Measurements from ENCODE around the gene CASP8. TPM values are rescaled to one million over a fixed set of nuclear protein-coding genes. Genes with fewer than 3 reads are reported as not detected.
A peak's percentile ranks its signal among the peaks of the same experiment; 100 is the strongest.

CASP8 gene
- total RNA-seq, 1 experiment from 2014 or later, result 28.4 TPM

DNA sequence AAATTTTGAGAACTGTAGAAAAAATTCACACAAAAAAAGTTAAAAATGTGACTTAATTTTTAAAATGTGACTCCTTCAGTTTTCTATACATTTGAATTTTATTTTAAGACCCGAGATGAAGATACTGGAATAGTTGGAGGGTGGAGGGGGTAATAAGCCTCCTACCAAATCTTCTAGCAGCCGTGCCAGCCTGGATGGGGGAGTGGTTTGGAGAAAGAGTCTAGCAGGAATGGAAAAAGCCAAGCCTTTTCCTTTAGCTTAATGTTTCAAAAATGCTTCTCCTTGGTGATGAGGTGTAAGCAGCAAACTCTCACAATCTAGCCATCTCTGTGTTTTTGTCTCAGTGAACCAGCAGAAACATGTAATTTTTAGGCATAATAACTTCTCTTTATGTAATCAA, 14.7 kb downstream of the CASP8 start:
- no peak for DNase-seq (ENCODE audit: low spot score)
- intact Hi-C loops (cut with micrococcal nuclease; ENCODE audit: unreplicated experiment), result no loop called here
- Histone ChIP-seq H3K4me3 (ENCODE audit: low read depth, low read length, poor library complexity, severe bottlenecking) (no peak overlapping the region), H3K36me3 (ENCODE audit: insufficient read depth, low read length, poor library complexity, severe bottlenecking) (no peaks in the 10 kb centered on the region), H3K27me3 (replicated peaks; ENCODE audit: insufficient read depth, low read depth, low read length, poor library complexity) (no peaks in the 10 kb centered on the region), H3K4me1 (ENCODE audit: insufficient read depth, low read length, poor library complexity, severe bottlenecking) (no peaks in the 10 kb centered on the region), H3K9me3 (ENCODE audit: low read depth, low read length, poor library complexity, severe bottlenecking) (no peaks in the 10 kb centered on the region), H3K27ac (ENCODE audit: low read depth, low read length, poor library complexity, severe bottlenecking) (no peak overlapping the region)
- BruUV-seq (replicated peaks), result no TSS peak
- ChIA-PET CTCF (no interaction called here), POLR2A (ENCODE audit: low non-redundant PET) (no interaction called here)
- TF ChIP-seq, protein P1, sequence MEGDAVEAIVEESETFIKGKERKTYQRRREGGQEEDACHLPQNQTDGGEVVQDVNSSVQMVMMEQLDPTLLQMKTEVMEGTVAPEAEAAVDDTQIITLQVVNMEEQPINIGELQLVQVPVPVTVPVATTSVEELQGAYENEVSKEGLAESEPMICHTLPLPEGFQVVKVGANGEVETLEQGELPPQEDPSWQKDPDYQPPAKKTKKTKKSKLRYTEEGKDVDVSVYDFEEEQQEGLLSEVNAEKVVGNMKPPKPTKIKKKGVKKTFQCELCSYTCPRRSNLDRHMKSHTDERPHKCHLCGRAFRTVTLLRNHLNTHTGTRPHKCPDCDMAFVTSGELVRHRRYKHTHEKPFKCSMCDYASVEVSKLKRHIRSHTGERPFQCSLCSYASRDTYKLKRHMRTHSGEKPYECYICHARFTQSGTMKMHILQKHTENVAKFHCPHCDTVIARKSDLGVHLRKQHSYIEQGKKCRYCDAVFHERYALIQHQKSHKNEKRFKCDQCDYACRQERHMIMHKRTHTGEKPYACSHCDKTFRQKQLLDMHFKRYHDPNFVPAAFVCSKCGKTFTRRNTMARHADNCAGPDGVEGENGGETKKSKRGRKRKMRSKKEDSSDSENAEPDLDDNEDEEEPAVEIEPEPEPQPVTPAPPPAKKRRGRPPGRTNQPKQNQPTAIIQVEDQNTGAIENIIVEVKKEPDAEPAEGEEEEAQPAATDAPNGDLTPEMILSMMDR (conservative IDR thresholded peaks at IDR 0.05; ENCODE audit: low read depth, low read length), result no peak
- no peak for TF ChIP-seq EZH2 (IDR thresholded peaks at IDR 0.05; ENCODE audit: borderline replicate concordance, low read depth, low read length, poor library complexity, severe bottlenecking)

DNA sequence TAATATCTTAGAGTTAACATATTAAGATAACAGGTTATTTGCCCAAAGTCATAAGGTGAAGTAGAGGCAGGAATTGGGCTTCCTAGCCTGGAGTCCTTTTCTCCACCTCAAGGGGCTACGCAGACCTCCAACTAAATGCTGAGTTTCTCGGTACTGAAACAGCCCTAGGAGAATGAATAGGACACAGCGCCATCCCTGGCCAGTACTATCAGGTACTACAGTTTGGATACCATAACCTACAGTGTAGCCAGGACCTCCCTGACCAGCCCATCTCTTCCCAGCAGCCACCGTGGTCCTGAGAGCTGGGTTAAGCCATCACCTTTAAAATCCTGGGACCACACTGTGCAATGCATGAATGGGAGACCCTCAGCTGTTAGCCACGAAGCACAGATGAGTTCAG, 15.7 kb downstream of the CASP8 start:
- CTCF ChIA-PET, result no interaction called here
- no TSS peak for BruUV-seq (replicated peaks)

DNA sequence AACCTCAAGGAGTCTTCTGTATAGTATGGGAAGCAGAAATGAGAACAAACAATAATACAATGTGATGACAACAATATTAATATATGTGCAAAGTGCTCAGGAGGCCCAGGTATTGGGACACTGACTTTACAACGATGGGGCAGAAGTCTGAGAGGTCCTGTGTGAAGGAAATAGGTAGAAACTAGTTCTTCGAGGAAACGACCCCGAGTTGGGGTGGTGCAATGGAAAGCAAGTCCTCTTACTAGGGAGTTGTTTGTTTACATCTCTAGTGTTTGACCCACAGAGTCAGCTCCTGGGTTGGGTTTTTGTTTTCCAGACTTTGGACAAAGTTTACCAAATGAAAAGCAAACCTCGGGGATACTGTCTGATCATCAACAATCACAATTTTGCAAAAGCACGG, 16.2 kb downstream of the CASP8 start:
- ChIA-PET CTCF (no interaction called here), POLR2A (ENCODE audit: low non-redundant PET) (no interaction called here)
- BruUV-seq (replicated peaks), result no TSS peak
- no peaks in the 10 kb centered on the region for H3K9me3 ChIP-seq (ENCODE audit: low read depth, low read length, poor library complexity, severe bottlenecking)
- no peaks in the 10 kb centered on the region for H3K36me3 ChIP-seq (ENCODE audit: insufficient read depth, low read length, poor library complexity, severe bottlenecking)
- H3K27me3 ChIP-seq (replicated peaks; ENCODE audit: insufficient read depth, low read depth, low read length, poor library complexity), result no peaks in the 10 kb centered on the region
- DNase-seq (ENCODE audit: low spot score), result no peak
- no peak overlapping the region for H3K27ac ChIP-seq (ENCODE audit: low read depth, low read length, poor library complexity, severe bottlenecking)
- H3K4me3 ChIP-seq (ENCODE audit: low read depth, low read length, poor library complexity, severe bottlenecking), result no peak overlapping the region
- intact Hi-C loops (cut with micrococcal nuclease; ENCODE audit: unreplicated experiment), result no loop called here
- TF ChIP-seq, protein P1 (conservative IDR thresholded peaks at IDR 0.05; ENCODE audit: low read depth, low read length), result no peak
- no peak for TF ChIP-seq EZH2 (IDR thresholded peaks at IDR 0.05; ENCODE audit: borderline replicate concordance, low read depth, low read length, poor library complexity, severe bottlenecking)
- no peaks in the 10 kb centered on the region for H3K4me1 ChIP-seq (ENCODE audit: insufficient read depth, low read length, poor library complexity, severe bottlenecking)

More for the DNA sequence above, 15.7 kb downstream of the CASP8 start:
- DNase-seq (ENCODE audit: low spot score), result no peak
- POLR2A ChIA-PET (ENCODE audit: low non-redundant PET), result no interaction called here
- intact Hi-C loops (cut with micrococcal nuclease; ENCODE audit: unreplicated experiment), result no loop called here
- H3K27ac ChIP-seq (ENCODE audit: low read depth, low read length, poor library complexity, severe bottlenecking), result no peak overlapping the region
- no peaks in the 10 kb centered on the region for H3K27me3 ChIP-seq (replicated peaks; ENCODE audit: insufficient read depth, low read depth, low read length, poor library complexity)
- no peak overlapping the region for H3K4me3 ChIP-seq (ENCODE audit: low read depth, low read length, poor library complexity, severe bottlenecking)
- H3K9me3 ChIP-seq (ENCODE audit: low read depth, low read length, poor library complexity, severe bottlenecking), result no peaks in the 10 kb centered on the region
- TF ChIP-seq, protein P1 (conservative IDR thresholded peaks at IDR 0.05; ENCODE audit: low read depth, low read length), result 0 out of 2 replicates have a peak, but pooled peaks have one; percentile 20
- no peak for TF ChIP-seq EZH2 (IDR thresholded peaks at IDR 0.05; ENCODE audit: borderline replicate concordance, low read depth, low read length, poor library complexity, severe bottlenecking)
- H3K36me3 ChIP-seq (ENCODE audit: insufficient read depth, low read length, poor library complexity, severe bottlenecking), result no peaks in the 10 kb centered on the region
- no peaks in the 10 kb centered on the region for H3K4me1 ChIP-seq (ENCODE audit: insufficient read depth, low read length, poor library complexity, severe bottlenecking)
